CD4-positive, alpha-beta T cell treated with Interleukin-4 for 1 hour (primary cell): Measurements from ENCODE around the gene COA8.

Experiments used
- DNase-seq, 2 donors: peaks; one replicate each; pipeline ENCODE4 v3.0.0-alpha.2; 2020 to 2022

COA8 gene

GRCh38 chr14:103526247-103526913 lies 36.4 kb upstream of the COA8 start:
- peak in 1 of 2 donors; percentile 55 for DNase-seq

- DNase-seq: no peak
These were observed 35.9 kb upstream of the COA8 start for GRCh38 chr14:103526914-103527248.

GRCh38 chr14:103527408-103528145 lies 35.2 kb upstream of the COA8 start:
- peak in 1 of 2 donors; percentile 73 for DNase-seq

GRCh38 chr14:103528146-103528586 lies 34.6 kb upstream of the COA8 start:
- no peak for DNase-seq

- DNase-seq: peak; percentile 80 to 85
These were observed 34.0 kb upstream of the COA8 start, which contains the start of gene TRMT61A for GRCh38 chr14:103528587-103529382. Gene TRMT61A, plus strand, starts transcription at chr14:103529196. Its CDS starts 783 bp downstream, at chr14:103529979.

GRCh38 chr14:103529383-103530365 lies 33.1 kb upstream of the COA8 start:
- DNase-seq: no peak

- DNase-seq: no peak
These were observed 32.4 kb upstream of the COA8 start for GRCh38 chr14:103530390-103530789.

- no peak for DNase-seq
These were observed 31.9 kb upstream of the COA8 start for GRCh38 chr14:103530831-103531230.

- DNase-seq: no peak
These were observed 31.1 kb upstream of the COA8 start for GRCh38 chr14:103531421-103532215.

GRCh38 chr14:103532216-103533136 lies 30.3 kb upstream of the COA8 start:
- no peak for DNase-seq

- no peak for DNase-seq
These were observed 29.4 kb upstream of the COA8 start for GRCh38 chr14:103533137-103533998.

GRCh38 chr14:103533999-103534575 lies 28.7 kb upstream of the COA8 start:
- DNase-seq: no peak

GRCh38 chr14:103534576-103535061 lies 28.1 kb upstream of the COA8 start:
- DNase-seq: no peak

- DNase-seq: no peak
These were observed 27.5 kb upstream of the COA8 start for GRCh38 chr14:103535081-103535890.

- no peak for DNase-seq
These were observed 26.7 kb upstream of the COA8 start for GRCh38 chr14:103535891-103536565.

GRCh38 chr14:103536693-103537092 lies 26.1 kb upstream of the COA8 start:
- no peak for DNase-seq
